A549 (cell line): ENCODE measurements around the gene CISTR. TPM values are rescaled to one million over a fixed set of nuclear protein-coding genes. Genes with fewer than 3 reads are reported as not detected.

ENCODE experiments used
- ATAC-seq, 2 experiments: fragments of 200-7000 bp in 1 of 2; fragments of >200 bp in 1 of 2; cut with Nextera tagmentation in 1 of 2; cut with Tn5 transposase in 1 of 2; 3 replicates each; pipeline versions ENCODE4 v1.8.0 to v1.9.1; 2018 to 2020; ENCODE audit warnings: mild to moderate bottlenecking in 1 of 2, moderate library complexity in 1 of 2
- CTCF ChIA-PET: fragments of 300-600 bp; sonication (Branson Sonifier 250); formaldehyde crosslinking; extraction: SDS; loops from one replicate; lab custom pipeline; 2021; ENCODE audit warnings: antibody characterized with exemption, inconsistent platforms; lab: Yijun Ruan, JAX
- POLR2A ChIA-PET: fragments of 350-600 bp; formaldehyde crosslinking; extraction: SDS; loops from one replicate; lab custom pipeline; 2021; ENCODE audit warnings: antibody characterized with exemption, inconsistent platforms; lab: Yijun Ruan, JAX
- DNase-seq, 2 experiments: peaks; one replicate each; pipeline versions ENCODE4 v3.0.0 to v3.0.0-alpha.2; 2011 to 2016; ENCODE audit warnings: low read depth in 1 of 2, low spot score in 1 of 2
- FAIRE-seq: peaks from 2 replicates; lab custom pipeline; 2011; peaks lifted over from hg19 to GRCh38; lab: Jason Lieb, UNC
- H3K27ac ChIP-seq, 2 experiments: fragments of >200 bp; sonication (Bioruptor Twin); formaldehyde crosslinking; 3 replicates each; pipeline ENCODE4 v1.5.1; 2016 to 2017
- H3K4me1 ChIP-seq: fragments of >200 bp; sonication (Bioruptor Twin); formaldehyde crosslinking; 3 replicates; pipeline ENCODE4 v1.6.1; 2016
- H3K4me2 ChIP-seq: fragments of >200 bp; sonication (Bioruptor Twin); formaldehyde crosslinking; 3 replicates; pipeline ENCODE4 v1.6.1; 2016
- H3K4me3 ChIP-seq: fragments of >200 bp; sonication (Bioruptor Twin); formaldehyde crosslinking; 3 replicates; pipeline ENCODE4 v1.5.1; 2016
- H3K9me3 ChIP-seq: fragments of >200 bp; sonication (Bioruptor Twin); formaldehyde crosslinking; 3 replicates; pipeline ENCODE4 v1.6.1; 2016
- ATOH8 ChIP-seq: fragments of 250-450 bp; sonication (Bioruptor Pico); IDR thresholded peaks from 2 replicates; pipeline ENCODE4 v1.5.0; 2020; ENCODE audit warnings: low read depth, mild to moderate bottlenecking, moderate library complexity
- BHLHE40 ChIP-seq: IDR thresholded peaks from 2 replicates; pipeline ENCODE4 v1.6.1; 2012; ENCODE audit warnings: low read depth, low read length, inconsistent platforms
- CBX2 ChIP-seq: fragments of 200-600 bp; sonication (generic); IDR thresholded peaks from 2 replicates; pipeline ENCODE4 v1.6.1; 2016; ENCODE audit warnings: low read depth, mild to moderate bottlenecking, borderline replicate concordance
- CBX8 ChIP-seq: fragments of 200-600 bp; sonication (generic); IDR thresholded peaks from 2 replicates; pipeline ENCODE4 v1.6.1; 2016
- CEBPB ChIP-seq, 2 experiments: fragments of >200 bp in 1 of 2; sonication (Bioruptor Twin) in 1 of 2; formaldehyde crosslinking in 1 of 2; IDR thresholded peaks; 2 replicates each; pipeline ENCODE4 v1.6.1; 2012 to 2016
- CHD2 ChIP-seq: fragments of 150-350 bp; IDR thresholded peaks from 2 replicates; pipeline ENCODE4 v1.6.1; 2014; ENCODE audit warnings: low read length; ENCODE audit not compliant: partially characterized antibody
- CTCF ChIP-seq: fragments of >200 bp; sonication (Bioruptor Twin); formaldehyde crosslinking; IDR thresholded peaks from 3 replicates; pipeline ENCODE4 v1.5.1; 2016
- EHF ChIP-seq: fragments of 250-450 bp; sonication (Bioruptor Pico); IDR thresholded peaks from 2 replicates; pipeline ENCODE4 v1.5.0; 2020; ENCODE audit warnings: mild to moderate bottlenecking
- ESRRA ChIP-seq: fragments of 150-350 bp; IDR thresholded peaks from 2 replicates; pipeline ENCODE4 v1.6.1; 2014; ENCODE audit warnings: mild to moderate bottlenecking, low read length, borderline replicate concordance
- GATA3 ChIP-seq: IDR thresholded peaks from 2 replicates; pipeline ENCODE4 v1.6.1; 2012; ENCODE audit warnings: borderline replicate concordance
- HDAC2 ChIP-seq: fragments of 200-600 bp; sonication (generic); IDR thresholded peaks from 2 replicates; pipeline ENCODE4 v1.6.1; 2016
- HOXB5 ChIP-seq: fragments of 250-450 bp; sonication (Bioruptor Pico); IDR thresholded peaks from 2 replicates; pipeline ENCODE4 v1.5.0; 2020; ENCODE audit warnings: mild to moderate bottlenecking, moderate library complexity
- MAX ChIP-seq: IDR thresholded peaks from 2 replicates; pipeline ENCODE4 v1.6.1; 2012
- NFE2L2 ChIP-seq: fragments of 150-350 bp; conservative IDR thresholded peaks from 2 replicates; pipeline ENCODE4 v1.6.1; 2014; ENCODE audit warnings: low read length
- RCOR1 ChIP-seq: fragments of 150-350 bp; IDR thresholded peaks from 2 replicates; pipeline ENCODE4 v1.6.1; 2014; ENCODE audit warnings: antibody characterized with exemption, low read length, low read depth
- REST ChIP-seq: fragments of 200-600 bp; sonication (generic); IDR thresholded peaks from 2 replicates; pipeline ENCODE4 v1.6.1; 2016; ENCODE audit warnings: antibody characterized with exemption, mild to moderate bottlenecking, moderate library complexity
- RFX5 ChIP-seq: fragments of 450-650 bp; IDR thresholded peaks from 2 replicates; pipeline ENCODE4 v1.7.1; 2014; ENCODE audit warnings: antibody characterized with exemption, mild to moderate bottlenecking, moderate library complexity
- RNF2 ChIP-seq: fragments of 200-600 bp; sonication (generic); IDR thresholded peaks from 2 replicates; pipeline ENCODE4 v1.6.1; 2016; ENCODE audit warnings: low read depth, mild to moderate bottlenecking, antibody characterized with exemption, moderate library complexity, borderline replicate concordance
- TP53 ChIP-seq: fragments of 250-450 bp; sonication (Bioruptor Pico); IDR thresholded peaks from 2 replicates; pipeline ENCODE4 v1.5.0; 2021; ENCODE audit warnings: mild to moderate bottlenecking, moderate library complexity
- ZNF302 ChIP-seq: fragments of 250-450 bp; sonication (Bioruptor Pico); IDR thresholded peaks from 2 replicates; pipeline ENCODE4 v1.9.0; 2021; ENCODE audit warnings: inconsistent platforms, mild to moderate bottlenecking, moderate library complexity
- WGBS: methylation state at CpG from one replicate; pipeline ENCODE4 v1.1.6; 2017; ENCODE audit errors: missing lambda C conversion rate; 5-methylcytosine and 5-hydroxymethylcytosine counted together
- polyA plus RNA-seq, 4 experiments: library from polyadenylated mRNA; depleted of rRNA in 3 of 4; stranded (reverse); fragments of >200 nt; fragmentation: RNase III in 1 of 4; extraction: RNeasy Plus Mini Kit Qiagen cat#74134 plus additional on column Dnase treatment in 1 of 4; gene quantifications; 2 replicates in 3 of 4; 3 replicates in 1 of 4; pipeline ENCODE4 v1.2.3, GENCODE V29; 2011 to 2017

The CISTR gene
- polyA plus RNA-seq, 2 of the 4 experiments (the other 2 are of a cell fraction), result not detected

GRCh38 chr12:53712059-53712643 is 39.6 kb downstream of the CISTR start:
- Histone ChIP-seq H3K27ac (no peak overlapping the region), H3K4me3 (no peak overlapping the region), H3K4me2 (no peak overlapping the region), H3K4me1 (no peaks in the 10 kb centered on the region), H3K9me3 (no peaks in the 10 kb centered on the region)
- no peak for TF ChIP-seq HOXB5 (CRISPR knock-in tag)
- no peak for TF ChIP-seq ZNF302
- TF ChIP-seq MAX, result no peak
- TF ChIP-seq CEBPB (IDR thresholded peaks at IDR 0.05), result no peak
- FAIRE-seq (no peak), ATAC-seq (no peak), DNase-seq (no peak)
- ChIA-PET POLR2A (no interaction called here), CTCF (no interaction called here)
- WGBS, result 56% methylated on average over 8 of the region's 8 CpGs

GRCh38 chr12:53710091-53710490 is 41.7 kb downstream of the CISTR start:
- ATAC-seq (no peak), DNase-seq (no peak), FAIRE-seq (no peak)
- CTCF ChIA-PET, result interaction anchor here (0.6 to 15.9 kb wide), 5 partner anchors 8 to 297 kb away, joined by 3 to 833 read pairs (median 4); partner anchors contain the start of gene CALCOCO1
- no peak overlapping the region for H3K4me3 ChIP-seq
- POLR2A ChIA-PET, result no interaction called here
- no peaks in the 10 kb centered on the region for H3K4me1 ChIP-seq
- 67% methylated on average over 6 of the region's 6 CpGs for WGBS
- TF ChIP-seq RCOR1, result no peak
- no peak for TF ChIP-seq RNF2
- no peak for TF ChIP-seq CHD2
- no peak for TF ChIP-seq BHLHE40
- TF ChIP-seq REST, result no peak
- no peak for TF ChIP-seq EHF (CRISPR knock-in tag)
- no peak for TF ChIP-seq HDAC2
- TF ChIP-seq NFE2L2, result no peak
- no peak overlapping the region for H3K27ac ChIP-seq
- no peak overlapping the region for H3K4me2 ChIP-seq
- H3K9me3 ChIP-seq, result no peaks in the 10 kb centered on the region

- FAIRE-seq, result no peak
- Histone ChIP-seq H3K4me1 (no peaks in the 10 kb centered on the region), H3K4me3 (no peak overlapping the region), H3K4me2 (no peak overlapping the region), H3K9me3 (no peaks in the 10 kb centered on the region), H3K27ac (no peak overlapping the region)
- peak in 1 of 2 experiments; percentile 22; a peak in 1 of 6 replicates for ATAC-seq
- TF ChIP-seq ZNF302 (no peak), GATA3 (no peak), ATOH8 (no peak), RNF2 (no peak), TP53 (CRISPR knock-in tag) (no peak), ESRRA (no peak), CBX8 (no peak), CBX2 (no peak), RFX5 (no peak), CTCF (no peak)
- 43% methylated on average over 4 of the region's 4 CpGs for WGBS
- CTCF ChIA-PET, result interaction anchor here (0.6 to 15.9 kb wide), 5 partner anchors 8 to 297 kb away, joined by 3 to 833 read pairs (median 4); partner anchors contain the start of gene CALCOCO1
- POLR2A ChIA-PET, result no interaction called here
- DNase-seq, result no peak
Measured at GRCh38 chr12:53709671-53710070, 42.1 kb downstream of the CISTR start.
